Measurements from ENCODE around the gene CEP104.
A peak's percentile ranks its signal among the peaks of the same experiment; 100 is the strongest.

The CEP104 gene

GRCh38 chr1:3865606-3866160 lies 8.7 kb upstream of the CEP104 start:
- DNase-seq = no peak

- no peak for DNase-seq
Measured at GRCh38 chr1:3864884-3865283, 7.9 kb upstream of the CEP104 start.

- DNase-seq = peak in 6 of 14 donors; percentile 5 to 34 (median 18)
Measured at GRCh38 chr1:3863231-3863935, 6.4 kb upstream of the CEP104 start.

GRCh38 chr1:3858231-3858981 lies 1.4 kb upstream of the CEP104 start:
- DNase-seq = peak in 10 of 14 donors; percentile 12 to 52 (median 46)

- DNase-seq = peak in 3 of 14 donors; percentile 35 to 50 (median 44)
Measured at GRCh38 chr1:3857791-3858129, 749 bp upstream of the CEP104 start.

GRCh38 chr1:3852711-3853485 lies 4.1 kb downstream of the CEP104 start:
- no peak for DNase-seq

- DNase-seq = no peak
Measured at GRCh38 chr1:3852091-3852490, 4.9 kb downstream of the CEP104 start.

GRCh38 chr1:3851292-3851691 lies 5.7 kb downstream of the CEP104 start:
- DNase-seq = no peak

- DNase-seq = no peak
Measured at GRCh38 chr1:3850857-3851256, 6.2 kb downstream of the CEP104 start.

GRCh38 chr1:3847081-3847480 lies 9.9 kb downstream of the CEP104 start:
- no peak for DNase-seq

- DNase-seq = no peak
Measured at GRCh38 chr1:3846541-3846940, 10.5 kb downstream of the CEP104 start.

GRCh38 chr1:3842912-3843311 lies 14.1 kb downstream of the CEP104 start:
- DNase-seq = no peak

GRCh38 chr1:3841491-3841890 lies 15.5 kb downstream of the CEP104 start:
- DNase-seq = no peak

- DNase-seq = no peak
Measured at GRCh38 chr1:3838788-3839187, 18.2 kb downstream of the CEP104 start.

- DNase-seq = no peak
Measured at GRCh38 chr1:3837685-3838084, 19.3 kb downstream of the CEP104 start.

- DNase-seq = no peak
Measured at GRCh38 chr1:3837200-3837599, 19.8 kb downstream of the CEP104 start.

- no peak for DNase-seq
Measured at GRCh38 chr1:3836421-3836820, 20.6 kb downstream of the CEP104 start.

- DNase-seq = no peak
Measured at GRCh38 chr1:3834701-3835100, 22.3 kb downstream of the CEP104 start.

- no peak for DNase-seq
Measured at GRCh38 chr1:3831689-3832088, 25.3 kb downstream of the CEP104 start.

- no peak for DNase-seq
Measured at GRCh38 chr1:3828391-3828790, 28.6 kb downstream of the CEP104 start.

GRCh38 chr1:3827813-3828307 lies 29.2 kb downstream of the CEP104 start:
- peak in 5 of 14 donors; percentile 13 to 59 (median 32) for DNase-seq

GRCh38 chr1:3825356-3825755 lies 31.7 kb downstream of the CEP104 start:
- no peak for DNase-seq

- no peak for DNase-seq
Measured at GRCh38 chr1:3824650-3825049, 32.4 kb downstream of the CEP104 start.

Data from C1 segment of cervical spinal cord (tissue), 14 donors.